A549 (cell line): ENCODE data around the gene GNL3L.

Experiments used
- CEBPB ChIP-seq, 2 experiments: fragments of >200 bp in 1 of 2; sonication (Bioruptor Twin) in 1 of 2; formaldehyde crosslinking in 1 of 2; IDR thresholded peaks; 2 replicates each; pipeline ENCODE4 v1.6.1; 2012 to 2016
- EHMT2 ChIP-seq: fragments of 200-600 bp; sonication (generic); IDR thresholded peaks from 2 replicates; pipeline ENCODE4 v1.6.1; 2016; ENCODE audit warnings: antibody characterized with exemption, low read depth, mild to moderate bottlenecking, moderate library complexity
- GATA3 ChIP-seq: IDR thresholded peaks from 2 replicates; pipeline ENCODE4 v1.6.1; 2012; ENCODE audit warnings: borderline replicate concordance
- HDAC2 ChIP-seq: fragments of 200-600 bp; sonication (generic); IDR thresholded peaks from 2 replicates; pipeline ENCODE4 v1.6.1; 2016
- MAFK ChIP-seq: fragments of 450-650 bp; IDR thresholded peaks from 2 replicates; pipeline ENCODE4 v1.6.1; 2014; ENCODE audit not compliant: partially characterized antibody
- RFX5 ChIP-seq: fragments of 450-650 bp; IDR thresholded peaks from 2 replicates; pipeline ENCODE4 v1.7.1; 2014; ENCODE audit warnings: antibody characterized with exemption, mild to moderate bottlenecking, moderate library complexity
- TF ChIP-seq, protein P1 (sequence below): fragments of 450-650 bp; IDR thresholded peaks from 2 replicates; pipeline ENCODE4 v1.6.1; 2014; ENCODE audit warnings: antibody characterized with exemption
- TF ChIP-seq, protein P2 (sequence below): fragments of >200 bp; sonication (Bioruptor Twin); formaldehyde crosslinking; IDR thresholded peaks from 3 replicates; pipeline ENCODE4 v1.5.1; 2016
- TF ChIP-seq, protein P3 (sequence below): IDR thresholded peaks from 2 replicates; pipeline ENCODE4 v1.6.1; 2012

DNA sequence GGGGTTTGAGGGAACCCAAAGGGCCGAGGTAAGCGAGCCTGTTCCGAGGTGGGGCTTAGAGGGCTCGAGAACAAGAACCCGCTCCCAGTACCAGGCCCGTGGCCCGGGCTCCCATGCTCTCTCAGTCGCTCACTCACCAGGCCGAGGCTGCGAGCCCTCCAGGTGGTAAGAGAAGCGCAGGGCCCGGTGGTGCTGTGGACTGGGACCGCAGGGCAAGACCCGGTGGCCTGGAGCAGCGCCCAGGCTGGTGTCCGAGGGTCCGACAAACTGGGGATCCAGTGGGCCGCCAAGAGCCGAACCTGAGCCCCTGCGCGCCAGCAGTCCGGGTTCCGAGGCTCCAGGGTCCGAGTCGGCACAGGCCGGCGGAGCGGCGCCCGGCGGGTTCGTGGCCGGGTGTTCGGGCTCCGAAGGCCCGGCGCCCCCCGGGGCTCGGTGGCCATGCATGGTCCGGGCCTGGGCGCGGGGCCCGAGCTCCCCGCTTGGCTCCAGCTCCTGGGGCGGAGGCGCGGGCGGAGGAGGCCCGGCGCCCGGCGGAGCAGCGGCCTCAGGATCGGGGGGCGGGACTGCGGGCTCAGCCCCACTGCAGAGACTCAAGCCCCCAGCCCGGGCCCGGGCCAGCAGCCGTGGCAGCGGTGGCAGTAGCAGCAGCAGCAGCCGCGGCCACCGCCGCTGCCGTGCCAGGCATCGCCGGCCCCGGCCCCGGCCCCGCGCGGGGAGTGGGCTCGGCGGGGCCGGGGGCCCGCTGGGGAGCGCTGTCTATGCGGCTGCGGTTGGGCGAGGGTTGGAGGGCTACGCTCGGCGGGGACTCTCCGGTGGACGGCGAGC, 34.8 kb upstream of the GNL3L start:
- TF ChIP-seq, protein P1, sequence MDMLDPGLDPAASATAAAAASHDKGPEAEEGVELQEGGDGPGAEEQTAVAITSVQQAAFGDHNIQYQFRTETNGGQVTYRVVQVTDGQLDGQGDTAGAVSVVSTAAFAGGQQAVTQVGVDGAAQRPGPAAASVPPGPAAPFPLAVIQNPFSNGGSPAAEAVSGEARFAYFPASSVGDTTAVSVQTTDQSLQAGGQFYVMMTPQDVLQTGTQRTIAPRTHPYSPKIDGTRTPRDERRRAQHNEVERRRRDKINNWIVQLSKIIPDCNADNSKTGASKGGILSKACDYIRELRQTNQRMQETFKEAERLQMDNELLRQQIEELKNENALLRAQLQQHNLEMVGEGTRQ = no peak
- TF ChIP-seq, protein P2, sequence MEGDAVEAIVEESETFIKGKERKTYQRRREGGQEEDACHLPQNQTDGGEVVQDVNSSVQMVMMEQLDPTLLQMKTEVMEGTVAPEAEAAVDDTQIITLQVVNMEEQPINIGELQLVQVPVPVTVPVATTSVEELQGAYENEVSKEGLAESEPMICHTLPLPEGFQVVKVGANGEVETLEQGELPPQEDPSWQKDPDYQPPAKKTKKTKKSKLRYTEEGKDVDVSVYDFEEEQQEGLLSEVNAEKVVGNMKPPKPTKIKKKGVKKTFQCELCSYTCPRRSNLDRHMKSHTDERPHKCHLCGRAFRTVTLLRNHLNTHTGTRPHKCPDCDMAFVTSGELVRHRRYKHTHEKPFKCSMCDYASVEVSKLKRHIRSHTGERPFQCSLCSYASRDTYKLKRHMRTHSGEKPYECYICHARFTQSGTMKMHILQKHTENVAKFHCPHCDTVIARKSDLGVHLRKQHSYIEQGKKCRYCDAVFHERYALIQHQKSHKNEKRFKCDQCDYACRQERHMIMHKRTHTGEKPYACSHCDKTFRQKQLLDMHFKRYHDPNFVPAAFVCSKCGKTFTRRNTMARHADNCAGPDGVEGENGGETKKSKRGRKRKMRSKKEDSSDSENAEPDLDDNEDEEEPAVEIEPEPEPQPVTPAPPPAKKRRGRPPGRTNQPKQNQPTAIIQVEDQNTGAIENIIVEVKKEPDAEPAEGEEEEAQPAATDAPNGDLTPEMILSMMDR = no peak
- TF ChIP-seq MAFK (no peak), HDAC2 (no peak), RFX5 (no peak), EHMT2 (no peak), CEBPB (IDR thresholded peaks at IDR 0.05) (no peak), GATA3 (no peak)
- TF ChIP-seq, protein P3, sequence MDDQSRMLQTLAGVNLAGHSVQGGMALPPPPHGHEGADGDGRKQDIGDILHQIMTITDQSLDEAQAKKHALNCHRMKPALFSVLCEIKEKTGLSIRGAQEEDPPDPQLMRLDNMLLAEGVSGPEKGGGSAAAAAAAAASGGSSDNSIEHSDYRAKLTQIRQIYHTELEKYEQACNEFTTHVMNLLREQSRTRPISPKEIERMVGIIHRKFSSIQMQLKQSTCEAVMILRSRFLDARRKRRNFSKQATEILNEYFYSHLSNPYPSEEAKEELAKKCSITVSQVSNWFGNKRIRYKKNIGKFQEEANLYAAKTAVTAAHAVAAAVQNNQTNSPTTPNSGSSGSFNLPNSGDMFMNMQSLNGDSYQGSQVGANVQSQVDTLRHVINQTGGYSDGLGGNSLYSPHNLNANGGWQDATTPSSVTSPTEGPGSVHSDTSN = no peak
